Measurements from ENCODE around the gene ZG16. TPM values are rescaled to one million over a fixed set of nuclear protein-coding genes. Genes with fewer than 3 reads are reported as not detected.

ZG16 gene
- total and polyA plus RNA-seq, 9 of the 15 experiments (the other 6 are each of a cell fraction or from before 2014, with no cell fraction given) = 0.04 TPM; not detected in 8

DNA sequence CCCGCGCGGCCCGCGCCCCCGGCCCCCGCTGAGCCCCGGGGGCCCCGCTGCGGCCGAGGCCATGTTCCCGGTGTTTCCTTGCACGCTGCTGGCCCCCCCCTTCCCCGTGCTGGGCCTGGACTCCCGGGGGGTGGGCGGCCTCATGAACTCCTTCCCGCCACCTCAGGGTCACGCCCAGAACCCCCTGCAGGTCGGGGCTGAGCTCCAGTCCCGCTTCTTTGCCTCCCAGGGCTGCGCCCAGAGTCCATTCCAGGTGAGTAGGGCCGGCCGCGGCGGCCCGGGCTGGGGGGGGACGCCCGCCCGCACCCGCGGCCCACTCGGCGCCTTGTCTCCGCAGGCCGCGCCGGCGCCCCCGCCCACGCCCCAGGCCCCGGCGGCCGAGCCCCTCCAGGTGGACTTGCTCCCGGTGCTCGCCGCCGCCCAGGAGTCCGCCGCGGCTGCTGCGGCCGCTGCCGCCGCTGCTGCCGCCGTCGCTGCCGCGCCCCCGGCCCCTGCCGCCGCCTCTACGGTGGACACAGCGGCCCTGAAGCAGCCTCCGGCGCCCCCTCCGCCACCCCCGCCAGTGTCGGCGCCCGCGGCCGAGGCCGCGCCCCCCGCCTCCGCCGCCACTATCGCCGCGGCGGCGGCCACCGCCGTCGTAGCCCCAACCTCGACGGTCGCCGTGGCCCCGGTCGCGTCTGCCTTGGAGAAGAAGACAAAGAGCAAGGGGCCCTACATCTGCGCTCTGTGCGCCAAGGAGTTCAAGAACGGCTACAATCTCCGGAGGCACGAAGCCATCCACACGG lies 28.8 kb downstream of the ZG16 start (continued):
- TF ChIP-seq, protein P1, sequence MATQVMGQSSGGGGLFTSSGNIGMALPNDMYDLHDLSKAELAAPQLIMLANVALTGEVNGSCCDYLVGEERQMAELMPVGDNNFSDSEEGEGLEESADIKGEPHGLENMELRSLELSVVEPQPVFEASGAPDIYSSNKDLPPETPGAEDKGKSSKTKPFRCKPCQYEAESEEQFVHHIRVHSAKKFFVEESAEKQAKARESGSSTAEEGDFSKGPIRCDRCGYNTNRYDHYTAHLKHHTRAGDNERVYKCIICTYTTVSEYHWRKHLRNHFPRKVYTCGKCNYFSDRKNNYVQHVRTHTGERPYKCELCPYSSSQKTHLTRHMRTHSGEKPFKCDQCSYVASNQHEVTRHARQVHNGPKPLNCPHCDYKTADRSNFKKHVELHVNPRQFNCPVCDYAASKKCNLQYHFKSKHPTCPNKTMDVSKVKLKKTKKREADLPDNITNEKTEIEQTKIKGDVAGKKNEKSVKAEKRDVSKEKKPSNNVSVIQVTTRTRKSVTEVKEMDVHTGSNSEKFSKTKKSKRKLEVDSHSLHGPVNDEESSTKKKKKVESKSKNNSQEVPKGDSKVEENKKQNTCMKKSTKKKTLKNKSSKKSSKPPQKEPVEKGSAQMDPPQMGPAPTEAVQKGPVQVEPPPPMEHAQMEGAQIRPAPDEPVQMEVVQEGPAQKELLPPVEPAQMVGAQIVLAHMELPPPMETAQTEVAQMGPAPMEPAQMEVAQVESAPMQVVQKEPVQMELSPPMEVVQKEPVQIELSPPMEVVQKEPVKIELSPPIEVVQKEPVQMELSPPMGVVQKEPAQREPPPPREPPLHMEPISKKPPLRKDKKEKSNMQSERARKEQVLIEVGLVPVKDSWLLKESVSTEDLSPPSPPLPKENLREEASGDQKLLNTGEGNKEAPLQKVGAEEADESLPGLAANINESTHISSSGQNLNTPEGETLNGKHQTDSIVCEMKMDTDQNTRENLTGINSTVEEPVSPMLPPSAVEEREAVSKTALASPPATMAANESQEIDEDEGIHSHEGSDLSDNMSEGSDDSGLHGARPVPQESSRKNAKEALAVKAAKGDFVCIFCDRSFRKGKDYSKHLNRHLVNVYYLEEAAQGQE (IDR thresholded peaks at IDR 0.05; ENCODE audit: borderline replicate concordance) = no peak
- TF ChIP-seq, protein P1 (CRISPR knock-in tag; IDR thresholded peaks at IDR 0.05; ENCODE audit: low read depth) = no peak
- TF ChIP-seq, protein P2, sequence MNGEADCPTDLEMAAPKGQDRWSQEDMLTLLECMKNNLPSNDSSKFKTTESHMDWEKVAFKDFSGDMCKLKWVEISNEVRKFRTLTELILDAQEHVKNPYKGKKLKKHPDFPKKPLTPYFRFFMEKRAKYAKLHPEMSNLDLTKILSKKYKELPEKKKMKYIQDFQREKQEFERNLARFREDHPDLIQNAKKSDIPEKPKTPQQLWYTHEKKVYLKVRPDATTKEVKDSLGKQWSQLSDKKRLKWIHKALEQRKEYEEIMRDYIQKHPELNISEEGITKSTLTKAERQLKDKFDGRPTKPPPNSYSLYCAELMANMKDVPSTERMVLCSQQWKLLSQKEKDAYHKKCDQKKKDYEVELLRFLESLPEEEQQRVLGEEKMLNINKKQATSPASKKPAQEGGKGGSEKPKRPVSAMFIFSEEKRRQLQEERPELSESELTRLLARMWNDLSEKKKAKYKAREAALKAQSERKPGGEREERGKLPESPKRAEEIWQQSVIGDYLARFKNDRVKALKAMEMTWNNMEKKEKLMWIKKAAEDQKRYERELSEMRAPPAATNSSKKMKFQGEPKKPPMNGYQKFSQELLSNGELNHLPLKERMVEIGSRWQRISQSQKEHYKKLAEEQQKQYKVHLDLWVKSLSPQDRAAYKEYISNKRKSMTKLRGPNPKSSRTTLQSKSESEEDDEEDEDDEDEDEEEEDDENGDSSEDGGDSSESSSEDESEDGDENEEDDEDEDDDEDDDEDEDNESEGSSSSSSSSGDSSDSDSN (IDR thresholded peaks at IDR 0.05; ENCODE audit: borderline replicate concordance in 1 of 2, low read depth in 2 of 2, low read length in 2 of 2) = peak in 1 of 2 experiments; percentile 47; a peak in 1 of 4 replicates
- no peak for TF ChIP-seq ATF7 (IDR thresholded peaks at IDR 0.05)
- TF ChIP-seq E2F3 (CRISPR knock-in tag; IDR thresholded peaks at IDR 0.05) = no peak
- no peak for TF ChIP-seq KLF6 (CRISPR knock-in tag; IDR thresholded peaks at IDR 0.05; ENCODE audit: borderline replicate concordance)
- TF ChIP-seq TAF7 (tag; IDR thresholded peaks at IDR 0.05) = no peak
- no peak for TF ChIP-seq TAF15 (IDR thresholded peaks at IDR 0.05; ENCODE audit: low read depth, low read length)
- TF ChIP-seq, protein P3, sequence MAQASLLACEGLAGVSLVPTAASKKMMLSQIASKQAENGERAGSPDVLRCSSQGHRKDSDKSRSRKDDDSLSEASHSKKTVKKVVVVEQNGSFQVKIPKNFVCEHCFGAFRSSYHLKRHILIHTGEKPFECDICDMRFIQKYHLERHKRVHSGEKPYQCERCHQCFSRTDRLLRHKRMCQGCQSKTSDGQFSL (CRISPR knock-in tag; IDR thresholded peaks at IDR 0.05) = peak; percentile 89
- TF ChIP-seq, protein P3 (tag; IDR thresholded peaks at IDR 0.05) = no peak; a peak in 1 of 4 replicates
- no peak for TF ChIP-seq OTX1 (CRISPR knock-in tag; IDR thresholded peaks at IDR 0.05)
- no peak for TF ChIP-seq CBX8 (IDR thresholded peaks at IDR 0.05; ENCODE audit: borderline replicate concordance, extremely low read depth, low read depth, low read length, poor library complexity, severe bottlenecking)
- TF ChIP-seq POLR3G (IDR thresholded peaks at IDR 0.05; ENCODE audit: extremely low read depth, insufficient read length, insufficient replicate concordance) = no peak
